GM19467 (cell line): ENCODE data around the gene TMPRSS5.
"Not testable (repeated sequence)": the region's sequence is repeated elsewhere in the genome, so short reads cannot be mapped to it uniquely, and the experiment has no call there.

Experiments used
- ATAC-seq: cut with Tn5 transposase; IDR thresholded peaks from one replicate; pipeline ENCODE4 v1.9.1; 2021; ENCODE audit warnings: mild to moderate bottlenecking, moderate library complexity; ENCODE audit not compliant: unreplicated experiment

TMPRSS5 gene

DNA sequence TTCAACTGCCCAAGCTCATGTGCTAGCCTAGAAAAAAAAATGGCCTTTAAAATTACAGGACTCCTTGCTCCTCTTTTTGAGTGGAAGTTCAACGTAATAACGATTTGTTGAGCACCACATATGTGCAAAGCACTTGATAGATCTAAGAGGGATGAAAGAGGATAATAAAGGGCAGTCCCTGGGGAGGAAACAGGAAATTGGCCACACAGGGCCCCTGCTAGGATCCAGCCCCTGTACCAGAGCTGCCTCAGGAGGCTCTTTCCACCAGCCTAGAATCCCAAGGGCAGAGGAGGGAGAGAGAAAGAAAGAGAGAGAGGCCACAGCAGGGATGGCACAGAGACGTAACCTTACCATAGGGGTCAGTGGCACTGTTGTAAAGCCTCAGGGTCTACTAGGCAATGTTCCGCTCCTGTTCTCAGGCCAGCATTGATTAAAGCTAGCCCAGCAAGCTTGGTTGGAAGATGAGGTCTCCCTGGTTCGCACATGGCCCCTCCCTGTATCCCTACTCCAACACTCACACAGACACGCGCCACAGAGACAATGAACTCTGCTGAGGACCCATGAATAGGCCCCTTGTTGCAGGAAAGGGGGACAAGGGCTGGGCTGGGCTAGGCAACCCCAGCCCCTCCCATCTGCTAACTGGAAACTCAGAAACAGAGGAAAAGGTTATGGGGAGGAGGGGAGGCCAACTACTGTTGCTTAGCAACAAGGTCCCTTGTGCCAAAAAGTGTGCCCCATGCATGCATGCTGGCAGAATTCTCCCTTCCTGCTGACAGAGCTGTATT lies at the start of gene TMPRSS5:
Gene TMPRSS5, minus strand, starts transcription at position 438 of the 785 bp plus-strand sequence. Its CDS starts 84 bp downstream, at position 354.
- no peak for ATAC-seq

DNA sequence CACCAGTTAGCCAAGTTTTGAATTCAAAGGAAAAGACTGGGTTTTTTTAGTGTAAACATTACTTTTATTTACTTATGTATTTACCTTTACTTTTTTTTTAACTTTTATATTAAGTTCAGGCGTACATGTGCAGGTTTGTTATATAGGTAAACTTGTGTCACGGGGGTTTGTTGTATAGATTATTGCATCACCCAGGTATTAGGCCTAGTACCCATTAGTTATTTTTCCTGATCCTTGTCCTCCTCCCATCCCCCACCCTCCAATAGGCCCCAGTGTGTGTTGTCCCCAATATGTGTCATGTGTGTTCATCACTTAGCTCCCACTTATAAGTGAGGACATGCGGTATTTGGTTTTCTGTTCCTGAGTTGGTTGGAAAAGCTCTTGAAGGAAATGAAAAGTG lies 46.8 kb upstream of the TMPRSS5 start:
- no peak for ATAC-seq

DNA sequence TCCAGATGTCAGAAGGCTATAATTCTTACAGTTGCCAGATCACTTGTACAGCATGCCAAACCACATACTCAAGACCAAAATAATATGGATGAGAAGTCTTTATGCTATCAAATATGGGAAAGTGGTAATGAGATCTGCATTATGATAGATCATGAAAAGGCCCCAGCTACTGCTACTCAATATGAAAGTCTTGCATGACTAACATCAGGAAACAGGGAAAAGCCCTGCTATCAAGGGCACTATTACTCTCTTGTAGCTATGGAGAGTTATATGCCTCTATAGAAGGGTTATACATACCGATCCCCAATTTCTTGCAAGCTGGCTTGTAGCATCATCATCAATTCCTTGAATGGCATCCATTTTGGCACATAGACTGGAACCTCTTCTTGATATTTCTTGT lies 30.2 kb upstream of the TMPRSS5 start:
- no peak for ATAC-seq

DNA sequence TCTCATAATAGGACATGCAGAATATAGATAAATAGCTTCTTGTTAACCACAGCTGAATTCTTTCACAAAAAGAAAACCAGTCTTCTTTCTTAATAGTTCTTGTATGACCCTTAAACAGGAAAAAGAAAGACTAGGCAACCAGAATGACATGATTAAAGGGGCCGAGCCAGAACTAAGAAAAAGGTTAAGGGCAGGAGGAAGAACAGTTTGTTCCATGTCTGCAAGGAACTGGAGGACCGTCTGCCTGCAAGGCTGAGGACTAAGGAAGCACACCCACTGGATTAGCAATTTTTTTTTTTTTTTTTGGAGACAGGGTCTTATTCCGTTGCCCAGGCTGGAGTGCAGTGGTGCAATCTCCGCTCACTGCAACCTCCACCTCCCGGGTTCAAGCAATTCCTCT lies 26.0 kb upstream of the TMPRSS5 start:
- ATAC-seq, result no peak

DNA sequence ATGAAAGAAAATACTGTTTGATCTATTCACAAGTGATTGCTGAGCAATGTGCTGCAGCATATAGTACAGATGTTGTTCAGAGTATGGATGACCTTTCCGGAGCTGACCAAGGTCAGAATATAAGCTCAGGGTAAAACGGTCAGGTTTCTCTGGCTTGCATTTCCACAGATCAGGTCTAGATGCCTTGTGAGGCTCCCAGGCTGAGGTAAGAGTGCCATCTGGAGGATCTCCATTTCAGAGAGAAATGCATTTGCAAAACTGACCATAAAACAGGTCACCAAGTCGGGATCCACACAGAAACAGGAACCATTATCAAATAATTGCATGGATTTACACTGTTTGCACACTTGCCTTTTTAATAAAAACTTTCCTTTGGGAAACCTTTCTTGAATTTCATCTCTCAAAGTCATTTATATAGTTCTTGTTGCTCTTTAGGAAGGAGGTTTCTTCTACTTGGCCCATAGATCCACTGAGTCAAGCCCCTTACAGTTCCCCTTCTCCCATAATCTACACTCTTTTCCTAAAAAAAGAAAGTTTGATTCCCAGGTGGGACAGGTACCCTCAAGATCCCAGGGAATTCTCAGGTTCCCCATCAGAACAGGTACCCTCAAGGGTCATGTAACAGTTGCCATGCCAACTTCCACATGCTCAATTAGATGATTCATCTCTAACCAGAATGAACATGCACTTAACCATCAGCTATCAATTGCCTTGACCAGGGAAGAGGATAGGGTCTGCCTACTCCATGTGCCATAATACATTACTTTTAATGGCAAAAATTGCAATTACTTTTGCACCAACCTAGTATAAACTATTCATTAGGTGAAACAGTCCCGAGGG lies 25.0 kb upstream of the TMPRSS5 start:
- no peak for ATAC-seq

DNA sequence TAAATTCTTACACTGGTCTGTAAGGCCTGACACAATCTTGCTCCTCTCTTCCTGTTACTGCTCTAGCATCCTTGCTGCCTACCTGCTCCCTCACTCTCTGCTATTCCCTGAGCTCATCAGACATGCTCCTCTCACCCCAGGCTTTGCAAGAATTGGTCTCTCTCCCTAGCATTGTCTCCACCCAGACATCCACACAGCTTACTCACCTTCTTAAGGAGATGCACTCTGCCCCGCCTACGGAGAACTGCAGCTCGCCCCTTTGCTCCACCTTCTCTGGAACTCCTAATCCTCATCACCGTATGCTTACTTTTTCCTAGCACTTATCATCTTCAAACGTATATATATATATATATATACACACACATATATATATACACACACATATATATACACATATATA lies 23.3 kb upstream of the TMPRSS5 start:
- ATAC-seq, result no peak

DNA sequence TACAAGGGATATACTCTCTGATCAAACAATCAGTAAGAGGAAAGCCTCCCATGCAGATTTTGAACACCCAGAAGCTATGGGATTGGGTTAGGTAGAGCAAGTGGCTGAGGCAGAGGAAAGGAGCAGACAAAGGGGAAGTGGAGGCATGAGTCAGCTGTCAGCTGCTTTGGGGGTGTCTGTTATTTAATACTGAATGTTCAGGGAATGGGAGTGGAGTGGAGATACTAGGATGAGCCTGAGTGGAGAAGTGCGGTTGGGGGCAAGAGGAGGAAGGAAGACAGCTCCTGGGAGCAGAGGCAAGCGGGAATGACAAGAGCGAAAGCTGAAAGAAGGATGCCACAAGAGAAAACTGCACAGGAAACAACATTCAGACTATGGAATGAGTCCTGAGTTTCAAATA lies 22.7 kb upstream of the TMPRSS5 start:
- no peak for ATAC-seq

DNA sequence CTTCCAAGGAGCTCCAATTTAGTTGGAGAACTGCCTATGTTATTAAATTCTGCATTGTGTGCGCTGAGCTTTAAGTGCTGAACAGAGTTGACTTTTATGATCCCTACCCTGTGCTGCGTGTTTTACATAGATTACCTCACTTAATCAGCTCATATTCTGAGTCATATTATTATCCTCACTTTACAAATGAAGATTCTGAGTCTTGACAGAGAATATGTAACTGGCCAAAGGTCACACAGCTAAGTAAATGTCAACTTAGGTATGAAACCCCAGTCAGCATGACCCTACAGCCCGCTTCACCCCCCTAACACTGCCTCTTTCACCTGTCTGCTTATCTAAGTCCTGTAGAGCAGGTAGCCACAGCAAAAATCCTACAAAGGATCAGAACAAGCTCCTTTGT lies 19.8 kb upstream of the TMPRSS5 start:
- ATAC-seq, result no peak

DNA sequence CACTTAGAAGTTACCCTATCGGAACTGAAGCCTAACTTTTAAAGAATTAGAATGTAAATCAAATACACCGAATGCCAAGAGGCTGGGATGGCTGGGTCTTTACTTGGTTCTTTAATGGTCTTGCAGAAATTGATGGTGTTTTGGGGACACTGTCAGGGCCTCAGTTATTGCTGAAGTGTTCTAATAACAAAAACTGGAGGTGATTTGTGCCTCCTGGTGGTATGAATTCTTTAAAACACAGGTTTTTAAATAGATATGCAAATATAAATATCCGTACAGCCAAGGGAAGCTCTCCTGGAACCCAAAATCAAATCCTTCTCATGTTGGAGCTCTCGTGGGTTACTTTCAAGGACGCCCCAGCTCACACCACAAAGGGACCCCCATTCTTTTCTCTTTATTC lies 19.3 kb upstream of the TMPRSS5 start:
- no peak for ATAC-seq

DNA sequence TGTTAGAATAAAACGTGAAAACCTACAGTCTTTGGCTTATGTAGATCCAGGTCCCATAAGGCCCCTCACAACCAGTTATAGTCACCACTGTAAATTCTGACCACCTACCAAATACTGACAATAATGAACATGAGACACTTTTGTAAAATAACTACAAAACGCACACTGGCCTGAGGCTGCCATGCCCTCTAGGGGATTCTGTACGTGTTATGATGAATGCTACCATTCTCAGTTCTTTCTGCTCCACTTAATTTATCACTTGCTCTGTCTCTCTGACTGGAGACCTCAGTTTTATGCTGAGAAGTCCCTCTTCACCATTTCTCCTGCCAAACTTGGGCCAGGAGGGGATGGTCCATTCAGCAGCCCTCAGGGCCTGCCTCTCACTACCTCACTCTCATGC lies 18.7 kb upstream of the TMPRSS5 start:
- ATAC-seq, result no peak

DNA sequence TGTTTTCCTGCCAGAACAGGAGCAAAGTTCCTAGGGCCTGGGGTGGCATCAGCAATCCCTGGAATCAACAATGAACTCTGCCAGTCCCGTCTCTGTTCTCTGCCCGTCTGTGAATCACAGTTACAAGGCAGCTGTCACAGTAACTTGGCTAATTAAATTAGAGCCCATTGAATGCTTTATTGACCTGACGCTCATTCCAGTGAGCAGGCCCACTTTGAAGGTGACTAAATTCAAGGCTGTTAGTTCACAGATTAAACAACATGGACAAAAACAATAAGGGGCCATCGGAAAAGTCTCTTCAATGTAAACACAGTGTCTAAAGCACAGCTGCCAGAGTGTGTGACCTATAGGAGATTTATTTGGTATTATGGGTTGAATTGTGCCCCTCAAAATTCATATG lies 17.7 kb upstream of the TMPRSS5 start:
- ATAC-seq, result no peak

DNA sequence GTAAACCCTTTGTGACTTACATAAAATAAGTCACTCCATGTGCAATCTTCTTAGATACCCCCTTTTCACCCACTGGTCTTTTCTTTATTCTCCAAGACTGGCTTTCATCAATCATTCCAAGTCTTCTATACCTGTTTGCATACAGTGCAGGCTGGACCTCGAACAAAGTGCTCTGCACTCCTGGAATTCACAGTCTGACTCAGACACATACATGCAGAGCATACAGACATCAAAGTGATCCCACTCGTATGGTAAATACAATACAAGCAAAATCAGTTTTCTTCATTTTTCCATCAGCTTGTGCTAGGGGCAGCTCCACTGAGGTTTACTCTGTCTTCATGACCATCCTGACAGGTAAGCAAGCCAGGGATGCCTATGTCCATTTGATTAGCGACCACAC lies 16.8 kb upstream of the TMPRSS5 start:
- no peak for ATAC-seq

DNA sequence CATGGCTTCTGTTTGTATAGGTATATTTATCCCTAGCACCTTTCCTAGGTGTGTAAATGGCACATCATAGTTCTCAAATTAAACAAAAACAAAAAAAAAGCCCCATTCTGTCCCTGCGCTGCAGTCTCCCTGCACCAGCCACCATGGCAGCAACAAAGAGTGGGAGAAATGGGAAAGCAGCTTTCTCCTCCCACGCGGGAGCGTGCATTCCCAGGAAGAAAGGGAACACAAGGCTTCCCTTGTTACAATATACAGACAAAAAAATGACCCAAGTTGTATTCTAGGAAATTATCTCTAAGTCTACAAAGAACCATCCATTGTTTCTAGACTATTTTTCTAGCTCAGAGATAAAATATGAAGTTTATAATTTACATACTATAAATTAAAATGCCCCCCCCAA lies 16.1 kb upstream of the TMPRSS5 start:
- ATAC-seq, result no peak

DNA sequence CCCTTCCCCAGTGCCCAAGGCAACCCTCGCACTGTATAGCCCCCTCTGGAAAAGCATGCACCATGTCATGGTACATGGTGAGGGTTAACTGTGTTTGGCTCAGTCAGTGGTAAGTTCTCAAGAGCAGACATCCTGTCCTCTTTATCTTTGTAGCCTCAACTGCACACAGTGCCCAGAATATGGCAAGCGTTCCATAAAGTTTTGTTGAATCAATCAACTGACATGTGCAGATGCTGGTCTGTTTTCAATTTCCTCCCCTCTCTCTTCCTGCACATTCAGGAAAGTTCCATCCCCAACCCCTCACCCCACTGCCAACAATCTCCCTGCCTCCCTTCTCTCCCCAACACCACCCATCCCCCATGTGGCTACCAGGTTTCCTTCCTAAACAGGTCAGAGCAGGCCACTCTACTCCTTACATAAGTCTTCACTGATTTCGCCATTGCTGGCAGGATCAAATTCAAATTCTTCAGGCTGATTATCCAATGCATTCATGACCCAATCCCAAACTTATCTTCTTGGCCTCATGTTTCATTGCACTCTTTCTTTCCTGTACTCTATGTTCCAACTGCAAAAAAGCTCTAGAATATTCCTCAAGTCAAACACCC lies 15.5 kb upstream of the TMPRSS5 start:
- ATAC-seq, result no peak

DNA sequence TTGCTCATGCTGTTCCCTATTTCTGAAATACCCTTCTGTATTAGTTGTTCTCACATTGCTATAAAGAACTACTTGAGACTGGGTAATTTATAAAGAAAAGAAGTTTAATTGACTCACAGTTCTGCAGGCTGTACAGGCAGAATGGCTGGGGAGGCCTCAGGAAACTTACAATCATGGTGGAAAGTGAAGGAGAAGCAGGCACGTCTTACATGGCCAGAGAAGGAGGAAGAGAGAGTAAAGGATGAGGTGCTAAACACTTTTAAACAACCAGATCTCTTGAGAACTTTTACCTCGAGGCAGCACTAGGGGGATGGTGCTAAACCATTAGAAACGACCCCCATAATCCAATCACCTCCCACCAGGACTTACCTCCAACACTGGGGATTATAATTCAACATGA lies 14.4 kb upstream of the TMPRSS5 start:
- ATAC-seq, result not testable (repeated sequence)

DNA sequence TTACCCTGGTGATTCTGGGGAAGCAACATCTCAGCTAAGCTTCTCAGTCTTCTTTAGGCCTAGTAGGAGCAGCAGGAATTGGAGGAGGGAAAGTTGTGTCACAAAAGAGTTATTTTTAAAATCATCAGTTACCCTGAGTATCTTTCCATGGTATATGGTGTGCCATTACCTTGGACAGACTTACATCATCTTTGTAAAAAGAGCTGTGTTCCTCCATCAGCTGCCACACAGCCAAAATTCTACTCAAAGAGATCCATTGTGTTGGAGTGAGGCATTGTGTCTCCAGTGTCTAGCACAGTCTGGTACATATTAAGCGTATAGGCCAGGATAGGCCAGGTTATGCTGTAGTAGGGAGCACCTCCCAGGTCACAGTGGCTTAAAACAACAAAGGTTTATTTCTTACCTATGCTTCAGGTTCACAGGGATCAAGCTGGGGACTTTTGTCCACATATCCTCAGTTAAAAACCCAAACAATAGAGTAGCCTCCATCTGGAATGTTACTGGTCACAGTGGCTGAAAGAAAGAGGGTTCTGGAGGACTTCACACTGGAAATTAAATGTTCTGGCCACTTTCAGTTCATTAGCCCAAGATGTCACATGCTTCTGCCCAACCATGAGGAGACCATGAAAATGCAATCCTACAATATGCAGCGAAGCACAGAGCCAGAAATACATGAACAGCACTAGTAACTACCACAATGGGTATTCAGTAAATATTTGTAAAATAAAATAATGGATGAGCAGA lies 9.9 kb upstream of the TMPRSS5 start:
- ATAC-seq, result no peak

DNA sequence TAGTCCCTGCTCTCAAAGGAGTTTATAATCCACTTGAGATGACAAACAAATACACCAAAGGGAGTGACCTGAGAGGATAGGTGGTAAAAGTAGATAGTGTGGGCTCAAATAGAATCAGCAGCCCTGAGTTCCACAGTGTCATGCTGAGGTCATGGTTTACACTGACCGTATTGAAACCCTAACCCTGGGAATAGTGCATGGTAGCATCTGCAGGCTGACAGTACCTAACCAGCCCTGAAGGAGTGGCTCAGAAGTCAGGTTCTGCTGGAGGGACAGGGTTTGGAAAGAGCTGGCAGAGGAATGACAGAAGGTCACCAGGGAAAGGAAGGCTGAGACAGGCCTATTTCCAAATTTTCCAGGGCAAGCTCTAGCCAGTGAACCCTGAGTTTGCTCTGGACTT lies 9.2 kb upstream of the TMPRSS5 start:
- ATAC-seq, result no peak

DNA sequence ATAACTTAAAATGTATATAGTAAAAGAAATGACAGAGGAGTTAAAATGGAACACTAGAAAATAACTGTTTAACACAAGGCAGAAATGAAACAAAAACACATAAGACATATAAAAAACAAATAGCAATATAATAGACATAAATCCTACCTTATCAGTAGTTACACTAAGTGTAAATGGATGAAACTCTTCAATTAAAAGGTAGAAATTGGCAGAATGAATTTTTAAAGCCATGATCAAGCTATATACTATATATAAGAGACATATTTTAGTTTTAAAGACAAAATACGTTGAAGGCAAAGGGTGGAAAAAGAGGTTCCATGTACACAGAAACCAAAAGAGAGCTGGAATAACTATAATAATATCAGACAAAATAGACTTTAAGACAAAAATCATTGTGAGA lies 4.9 kb upstream of the TMPRSS5 start:
- no peak for ATAC-seq

DNA sequence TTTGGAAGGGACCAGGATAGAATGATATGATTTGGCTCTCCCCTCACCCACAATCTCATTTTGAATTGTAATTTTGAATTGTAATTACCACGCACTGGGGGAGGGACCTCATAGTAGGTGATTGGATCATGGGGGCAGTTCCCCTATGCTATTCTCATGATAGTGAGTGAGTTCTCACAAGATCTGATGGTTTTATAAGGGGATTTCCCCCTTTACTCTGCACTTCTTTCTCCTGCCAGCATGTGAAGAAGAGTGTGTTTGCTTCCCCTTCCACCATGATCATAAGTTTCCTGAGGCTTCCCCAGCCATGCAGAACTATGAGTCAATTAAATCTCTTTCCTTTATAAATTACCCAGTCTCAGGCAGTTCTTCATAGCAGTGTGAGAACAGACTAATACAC lies 2.6 kb downstream of the TMPRSS5 start:
- ATAC-seq, result not testable (repeated sequence)

DNA sequence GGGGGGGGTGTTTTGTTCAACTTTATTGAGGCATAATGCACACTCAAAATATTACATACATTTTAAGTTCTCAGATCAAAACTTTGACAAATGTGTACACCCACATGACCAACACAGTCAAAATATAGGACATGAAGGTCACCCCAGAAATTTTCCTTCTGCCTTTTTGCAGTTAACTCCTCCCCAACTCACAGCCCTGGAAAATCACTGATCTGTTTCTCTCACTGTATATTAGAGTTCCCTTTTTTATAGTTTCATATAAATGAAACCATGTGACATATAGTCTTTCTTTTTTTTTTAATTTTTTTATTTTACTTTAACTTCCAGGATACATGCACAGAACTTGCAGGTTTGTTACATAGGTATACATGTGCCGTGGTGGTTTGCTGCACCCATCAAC lies 4.6 kb downstream of the TMPRSS5 start:
- ATAC-seq, result no peak

DNA sequence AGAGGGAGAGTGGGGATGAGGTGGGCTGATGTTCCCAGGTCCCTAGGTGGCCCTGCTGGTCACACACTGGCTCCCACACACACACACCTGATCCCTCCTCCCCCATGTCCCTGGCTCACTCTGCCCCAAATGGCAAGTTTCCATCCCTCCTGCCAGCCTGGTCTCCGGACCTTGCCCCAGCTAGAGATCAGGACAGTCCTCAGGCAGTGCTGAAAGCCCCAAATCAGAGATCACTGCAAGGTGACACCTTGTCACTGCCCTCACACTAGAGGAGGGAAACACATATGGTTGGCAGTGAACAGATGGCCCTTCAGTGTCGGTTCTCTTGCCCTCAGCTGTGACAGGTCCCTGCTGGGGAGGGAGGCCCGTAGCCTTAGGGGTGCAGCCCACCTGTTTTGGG lies 7.6 kb downstream of the TMPRSS5 start:
- no peak for ATAC-seq
